CD4-positive, alpha-beta memory T cell (primary cell): ENCODE measurements around the gene CABP4. TPM values are rescaled to one million over a fixed set of nuclear protein-coding genes. Genes with fewer than 3 reads are reported as not detected.
A peak's percentile ranks its signal among the peaks of the same experiment; 100 is the strongest.

Experiments used
- CTCF ChIA-PET: fragments of 350-600 bp; sonication (Branson Sonifier 250); formaldehyde crosslinking; loops from one replicate; lab custom pipeline; 2021; ENCODE audit warnings: inconsistent platforms; ENCODE audit not compliant: partially characterized antibody; lab: Charles Lee
- POLR2A ChIA-PET: fragments of 350-600 bp; sonication (Branson Sonifier 250); formaldehyde crosslinking; loops from one replicate; lab custom pipeline; 2021; ENCODE audit not compliant: partially characterized antibody; lab: Charles Lee
- DNase-seq, 5 donors: peaks; one replicate each; pipeline versions ENCODE4 v3.0.0 to v3.0.0-alpha.2; 2020 to 2022; ENCODE audit warnings: mixed read lengths in 1 of 5
- H3K27ac ChIP-seq: one replicate; pipeline ENCODE4 v1.7.0; 2013; ENCODE audit warnings: low read depth, low read length
- H3K27me3 ChIP-seq: 2 replicates; pipeline ENCODE4 v1.7.0; 2013; ENCODE audit warnings: mild to moderate bottlenecking, low read length, moderate library complexity; ENCODE audit not compliant: insufficient read depth
- H3K36me3 ChIP-seq: 2 replicates; pipeline ENCODE4 v1.7.0; 2013; ENCODE audit warnings: mild to moderate bottlenecking, low read length, moderate library complexity; ENCODE audit not compliant: insufficient read depth
- H3K4me1 ChIP-seq: 2 replicates; pipeline ENCODE4 v1.7.0; 2013; ENCODE audit warnings: mild to moderate bottlenecking, low read length, moderate library complexity; ENCODE audit not compliant: insufficient read depth
- H3K4me3 ChIP-seq, 2 donors: one replicate each; pipeline ENCODE4 v1.7.0; 2013; ENCODE audit warnings: low read length in 2 of 2, mild to moderate bottlenecking in 1 of 2
- H3K9me3 ChIP-seq, 2 donors: one replicate each; pipeline ENCODE4 v1.7.0; 2013; ENCODE audit warnings: low read length in 2 of 2, control low read depth in 1 of 2; ENCODE audit not compliant: control insufficient read depth in 1 of 2
- H3K27ac Mint-ChIP-seq, 7 donors: one replicate each; pipeline ENCODE4 v1.8.0; 2020 to 2021; ENCODE audit warnings: mixed read lengths in 7 of 7, mild to moderate bottlenecking in 6 of 7, inconsistent platforms in 3 of 7, moderate library complexity in 3 of 7
- H3K27me3 Mint-ChIP-seq, 2 donors: one replicate each; pipeline ENCODE4 v1.8.0; 2020 to 2021; ENCODE audit warnings: mixed read lengths in 2 of 2
- H3K36me3 Mint-ChIP-seq, 2 donors: one replicate each; pipeline ENCODE4 v1.8.0; 2020 to 2021; ENCODE audit warnings: mixed read lengths in 2 of 2, inconsistent platforms in 1 of 2, mild to moderate bottlenecking in 1 of 2
- H3K4me1 Mint-ChIP-seq, 4 donors: one replicate each; pipeline ENCODE4 v1.8.0; 2020 to 2021; ENCODE audit warnings: mixed read lengths in 4 of 4, mild to moderate bottlenecking in 1 of 4
- H3K4me3 Mint-ChIP-seq, 8 donors: one replicate each; pipeline ENCODE4 v1.8.0; 2020 to 2021; ENCODE audit warnings: mixed read lengths in 8 of 8, mild to moderate bottlenecking in 7 of 8, moderate library complexity in 6 of 8, inconsistent platforms in 3 of 8
- H3K9me3 Mint-ChIP-seq, 8 donors: one replicate each; pipeline ENCODE4 v1.8.0; 2020 to 2021; ENCODE audit warnings: mixed read lengths in 8 of 8, mild to moderate bottlenecking in 5 of 8, inconsistent platforms in 3 of 8, moderate library complexity in 1 of 8
- intact Hi-C: fragments of 100-400 bp; cut with micrococcal nuclease; formaldehyde crosslinking; loops from one replicate; pipeline ENCODE4 v1.15.1; 2023
- polyA plus RNA-seq, 2 donors: library from polyadenylated mRNA; unstranded; fragments of 300-500 nt; fragmentation: Illumina TruSeq; gene quantifications; one replicate each; pipeline ENCODE4 v1.2.3, GENCODE V29; 2021
- total RNA-seq, 2 experiments: library from RNA; stranded (reverse); gene quantifications; one replicate each; pipeline ENCODE4 v1.2.3, GENCODE V29; 2021

CABP4 gene
- total and polyA plus RNA-seq, 4 experiments from 2014 or later, result 0.27 to 2.3 (median 1.1) TPM

DNA sequence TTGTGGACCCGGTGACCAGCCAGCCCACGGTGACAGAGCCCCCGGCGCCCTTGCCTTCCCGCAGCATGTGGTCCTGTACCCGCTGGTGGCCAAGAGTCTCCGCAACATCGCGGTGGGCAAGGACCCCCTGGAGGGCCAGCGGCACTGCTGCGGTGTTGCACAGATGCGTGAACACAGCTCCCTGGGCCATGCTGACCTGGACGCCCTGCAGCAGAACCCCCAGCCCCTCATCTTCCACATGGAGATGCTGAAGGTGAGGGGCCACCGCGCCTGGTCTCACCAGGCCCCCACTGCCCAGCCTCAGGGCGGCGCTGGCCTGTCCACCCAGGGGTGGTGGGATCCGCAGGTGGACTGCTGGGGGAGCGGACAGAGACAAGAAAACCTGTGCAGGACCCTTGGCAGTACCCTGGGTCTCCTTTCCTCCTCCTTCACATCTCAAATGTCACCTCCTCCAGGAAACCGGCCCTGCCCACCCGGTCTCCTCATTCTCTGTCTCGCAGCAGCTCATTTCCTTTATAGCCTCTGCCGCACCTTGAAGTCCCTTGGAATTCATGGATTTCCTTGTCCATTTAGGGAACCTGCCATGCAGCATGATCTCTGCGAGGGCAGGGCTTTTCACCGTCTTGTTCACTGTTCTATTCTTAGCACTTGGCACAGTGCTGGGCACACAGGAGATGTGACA, 34.2 kb downstream of the CABP4 start:
- ChIA-PET POLR2A (interaction anchor here (0.6 to 16.2 kb wide), 10 partner anchors 13 to 138 kb away, joined by 3 to 279 read pairs (median 7); partner anchors contain the start of genes PITPNM1, PPP1CA, PTPRCAP and RAD9A), CTCF (interaction anchor here (1.1 to 1.8 kb wide), 3 partner anchors 13 to 138 kb away, joined by 3 to 5 read pairs (median 3); no protein-coding TSS in a partner anchor)
- peak overlapping the region in 1 of 8 donors; percentile 46 for H3K4me3 Mint-ChIP-seq
- H3K4me3 ChIP-seq, result no peak overlapping the region
- peak overlapping the region; percentile 66 for H3K27ac ChIP-seq
- peaks cover 41% of the 10 kb centered on the region for H3K36me3 ChIP-seq
- peaks cover 51% of the 10 kb centered on the region for H3K4me1 ChIP-seq
- H3K27ac Mint-ChIP-seq, result peak overlapping the region in 5 of 7 donors; percentile 24 to 90 (median 83)
- no peak for DNase-seq
- no peaks in the 10 kb centered on the region for H3K9me3 Mint-ChIP-seq
- peaks cover 35 to 53% (median 45%) of the 10 kb centered on the region in 4 donors for H3K4me1 Mint-ChIP-seq
- H3K27me3 ChIP-seq, result no peaks in the 10 kb centered on the region
- H3K27me3 Mint-ChIP-seq, result no peaks in the 10 kb centered on the region
- H3K9me3 ChIP-seq, result no peaks in the 10 kb centered on the region
- intact Hi-C loops, result no loop called here
- peaks cover 18 to 59% of the 10 kb centered on the region in 2 donors for H3K36me3 Mint-ChIP-seq

DNA sequence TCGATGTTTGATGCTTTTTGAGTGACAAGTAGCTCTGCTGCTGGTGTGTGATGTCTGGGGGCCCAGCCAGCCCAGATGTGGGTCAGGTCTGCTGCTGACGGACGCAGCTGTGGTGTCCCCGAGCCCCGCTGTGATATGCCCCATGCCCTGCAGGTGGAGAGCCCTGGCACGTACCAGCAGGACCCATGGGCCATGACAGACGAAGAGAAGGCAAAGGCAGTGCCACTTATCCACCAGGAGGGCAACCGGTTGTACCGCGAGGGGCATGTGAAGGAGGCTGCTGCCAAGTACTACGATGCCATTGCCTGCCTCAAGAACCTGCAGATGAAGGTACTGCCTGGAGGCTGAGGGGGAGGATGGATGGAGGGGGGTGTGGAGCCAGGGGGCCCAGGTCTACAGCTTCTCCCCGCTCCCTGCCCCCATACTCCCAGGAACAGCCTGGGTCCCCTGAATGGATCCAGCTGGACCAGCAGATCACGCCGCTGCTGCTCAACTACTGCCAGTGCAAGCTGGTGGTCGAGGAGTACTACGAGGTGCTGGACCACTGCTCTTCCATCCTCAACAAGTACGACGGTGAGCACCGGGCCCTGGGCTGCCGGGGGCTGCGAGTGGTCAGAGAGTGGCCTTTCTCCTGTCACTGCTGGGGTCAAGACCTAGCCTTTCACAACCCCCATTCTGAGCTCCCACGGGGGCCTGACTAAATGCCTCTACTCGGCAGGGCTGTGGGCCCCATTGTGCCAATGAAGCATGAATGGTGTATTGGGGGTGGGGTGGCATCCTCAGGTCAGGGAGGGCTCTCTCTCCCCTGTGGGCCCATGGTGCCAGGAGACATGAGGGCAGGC, 35.0 kb downstream of the CABP4 start:
- Histone ChIP-seq H3K36me3 (peaks cover 41% of the 10 kb centered on the region), H3K4me3 (no peak overlapping the region), H3K9me3 (no peaks in the 10 kb centered on the region), H3K27ac (peak overlapping the region; percentile 13), H3K27me3 (no peaks in the 10 kb centered on the region), H3K4me1 (peaks cover 43% of the 10 kb centered on the region)
- H3K4me1 Mint-ChIP-seq, result peaks cover 27 to 46% (median 38%) of the 10 kb centered on the region in 4 donors
- CTCF ChIA-PET, result interaction anchor here (0.9 to 1.0 kb wide), 2 partner anchors 103 to 145 kb away, joined by 3 read pairs; no protein-coding TSS in a partner anchor
- no peaks in the 10 kb centered on the region for H3K9me3 Mint-ChIP-seq
- no peak overlapping the region for H3K4me3 Mint-ChIP-seq
- peak overlapping the region in 6 of 7 donors; percentile 24 to 90 (median 68) for H3K27ac Mint-ChIP-seq
- DNase-seq, result no peak
- POLR2A ChIA-PET, result interaction anchor here (0.6 to 16.2 kb wide), 8 partner anchors 14 to 138 kb away, joined by 3 to 279 read pairs (median 7); partner anchors contain the start of genes PITPNM1, PPP1CA, PTPRCAP and RAD9A
- H3K27me3 Mint-ChIP-seq, result no peaks in the 10 kb centered on the region
- H3K36me3 Mint-ChIP-seq, result peaks cover 18 to 59% of the 10 kb centered on the region in 2 donors
- intact Hi-C loops, result no loop called here

DNA sequence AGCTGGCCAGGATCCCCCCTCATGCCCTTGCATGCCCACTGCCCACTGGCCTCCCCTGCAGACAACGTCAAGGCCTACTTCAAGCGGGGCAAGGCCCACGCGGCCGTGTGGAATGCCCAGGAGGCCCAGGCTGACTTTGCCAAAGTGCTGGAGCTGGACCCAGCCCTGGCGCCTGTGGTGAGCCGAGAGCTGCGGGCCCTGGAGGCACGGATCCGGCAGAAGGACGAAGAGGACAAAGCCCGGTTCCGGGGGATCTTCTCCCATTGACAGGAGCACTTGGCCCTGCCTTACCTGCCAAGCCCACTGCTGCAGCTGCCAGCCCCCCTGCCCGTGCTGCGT, 35.5 kb downstream of the CABP4 start:
- Histone ChIP-seq H3K4me3 (no peak overlapping the region), H3K4me1 (peaks cover 38% of the 10 kb centered on the region), H3K27ac (no peak overlapping the region), H3K27me3 (no peaks in the 10 kb centered on the region), H3K9me3 (no peaks in the 10 kb centered on the region), H3K36me3 (peaks cover 42% of the 10 kb centered on the region)
- intact Hi-C loops, result no loop called here
- no peaks in the 10 kb centered on the region for H3K9me3 Mint-ChIP-seq
- DNase-seq, result no peak
- no peaks in the 10 kb centered on the region for H3K27me3 Mint-ChIP-seq
- peaks cover 18 to 61% of the 10 kb centered on the region in 2 donors for H3K36me3 Mint-ChIP-seq
- CTCF ChIA-PET, result interaction anchor here (0.9 to 1.0 kb wide), 2 partner anchors 104 to 145 kb away, joined by 3 read pairs; no protein-coding TSS in a partner anchor
- H3K4me1 Mint-ChIP-seq, result peaks cover 25 to 41% (median 34%) of the 10 kb centered on the region in 4 donors
- H3K4me3 Mint-ChIP-seq, result no peak overlapping the region
- POLR2A ChIA-PET, result interaction anchor here (1.7 to 16.2 kb wide), 6 partner anchors 8 to 89 kb away, joined by 5 to 279 read pairs (median 35); partner anchors contain the start of genes AIP, PITPNM1, PPP1CA and PTPRCAP
- H3K27ac Mint-ChIP-seq, result peak overlapping the region in 1 of 7 donors; percentile 16

DNA sequence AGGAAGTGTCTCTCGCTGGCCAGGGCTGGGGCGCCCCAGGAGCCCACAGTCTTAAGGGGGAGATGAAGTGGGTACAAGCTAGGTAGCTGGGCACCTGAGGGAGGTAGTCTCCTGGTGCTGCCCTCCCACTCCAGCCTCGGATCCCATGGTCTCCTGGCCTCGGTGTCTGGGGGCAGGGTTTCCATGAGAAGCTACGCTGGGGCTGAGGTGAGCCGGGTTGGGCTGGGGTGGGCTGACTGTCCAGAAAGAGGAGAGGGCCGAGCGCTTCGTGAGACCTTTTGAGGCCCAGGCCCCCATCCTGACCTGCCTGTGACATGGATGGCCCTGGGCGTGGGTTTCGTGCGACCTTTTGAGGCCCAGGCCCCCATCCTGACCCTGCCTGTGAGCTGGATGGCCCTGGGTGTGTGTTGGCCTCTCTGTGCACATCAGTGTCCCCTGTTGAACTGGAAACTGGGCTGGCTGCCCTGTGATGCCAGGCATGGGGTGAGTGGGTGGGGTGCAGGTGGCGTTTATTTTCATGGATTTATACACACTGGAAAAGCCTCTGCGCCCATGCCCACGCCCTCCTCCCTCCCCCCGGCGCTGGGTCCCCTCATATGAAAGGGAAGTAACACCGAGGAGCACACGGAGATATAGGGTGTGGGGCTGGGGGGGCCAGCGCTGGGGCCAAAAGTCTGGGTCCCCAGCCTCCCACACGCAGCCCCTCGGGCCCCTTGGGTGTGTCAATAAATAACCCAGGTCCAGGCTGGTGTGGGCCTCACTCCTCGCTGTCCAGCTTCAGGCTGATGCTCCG, 36.3 kb downstream of the CABP4 start:
- H3K27ac Mint-ChIP-seq, result peak overlapping the region in 2 of 7 donors; percentile 16 to 36

DNA sequence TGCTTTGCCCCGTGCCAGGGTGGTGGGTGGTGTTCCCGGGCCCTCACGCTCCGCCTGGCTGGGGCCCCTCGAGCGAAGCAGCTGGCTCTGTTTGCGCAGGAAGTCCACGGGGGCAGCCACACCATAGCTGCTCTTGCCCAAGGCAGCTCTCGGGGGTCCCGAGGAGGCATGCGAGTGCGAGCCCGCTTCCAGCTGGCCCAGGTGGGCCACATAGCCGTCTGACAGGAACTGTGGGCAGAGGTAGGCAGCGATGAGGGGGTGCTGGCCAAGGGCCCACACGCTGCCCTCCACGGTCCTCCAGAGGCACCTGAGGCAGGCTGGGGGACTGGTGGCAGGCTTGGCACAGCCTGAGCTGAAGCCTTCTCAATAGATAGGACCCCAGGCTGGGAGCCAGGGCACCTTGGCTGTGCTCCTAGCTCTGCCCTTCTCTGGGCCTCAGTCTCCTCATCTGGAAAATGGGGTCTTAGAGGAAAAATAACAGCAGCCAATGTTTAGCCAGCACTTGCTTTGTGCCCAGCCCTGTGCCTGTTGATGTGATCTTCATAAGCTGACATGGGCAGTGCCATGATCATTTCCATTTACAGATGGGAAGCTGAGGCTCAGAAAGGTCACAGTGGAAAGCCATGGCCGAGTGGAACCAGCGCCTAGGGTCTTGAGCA, 37.0 kb downstream of the CABP4 start:
- Histone ChIP-seq H3K9me3 (no peaks in the 10 kb centered on the region), H3K27me3 (no peaks in the 10 kb centered on the region), H3K4me3 (no peak overlapping the region), H3K36me3 (peaks cover 48% of the 10 kb centered on the region), H3K4me1 (peaks cover 23% of the 10 kb centered on the region), H3K27ac (no peak overlapping the region)
- Mint-ChIP-seq H3K27me3 (no peaks in the 10 kb centered on the region), H3K4me1 (peaks cover 12 to 26% (median 20%) of the 10 kb centered on the region in 4 donors), H3K36me3 (peaks cover 18 to 59% of the 10 kb centered on the region in 2 donors), H3K9me3 (no peaks in the 10 kb centered on the region), H3K4me3 (no peak overlapping the region), H3K27ac (peak overlapping the region in 1 of 7 donors; percentile 10)
- intact Hi-C loops, result no loop called here
- ChIA-PET CTCF (interaction anchor here (0.8 to 1.4 kb wide), 2 partner anchors 9 to 13 kb away, joined by 3 to 4 read pairs; partner anchors contain the start of genes AIP and PITPNM1), POLR2A (interaction anchor here (1.1 to 16.2 kb wide), 9 partner anchors 9 to 139 kb away, joined by 3 to 279 read pairs (median 8); partner anchors contain the start of genes AIP, PITPNM1, PPP1CA and PTPRCAP)
- no peak for DNase-seq

More for the DNA sequence above, 36.3 kb downstream of the CABP4 start:
- H3K27me3 ChIP-seq, result no peaks in the 10 kb centered on the region
- no peaks in the 10 kb centered on the region for H3K9me3 Mint-ChIP-seq
- POLR2A ChIA-PET, result interaction anchor here (1.1 to 16.2 kb wide), 10 partner anchors 9 to 139 kb away, joined by 3 to 279 read pairs (median 8); partner anchors contain the start of genes AIP, PITPNM1, PPP1CA and PTPRCAP
- intact Hi-C loops, result no loop called here
- no peak overlapping the region for H3K27ac ChIP-seq
- H3K4me1 ChIP-seq, result peaks cover 30% of the 10 kb centered on the region
- H3K36me3 ChIP-seq, result peaks cover 48% of the 10 kb centered on the region
- H3K36me3 Mint-ChIP-seq, result peaks cover 18 to 60% of the 10 kb centered on the region in 2 donors
- no peaks in the 10 kb centered on the region for H3K9me3 ChIP-seq
- peaks cover 17 to 33% (median 26%) of the 10 kb centered on the region in 4 donors for H3K4me1 Mint-ChIP-seq
- H3K4me3 Mint-ChIP-seq, result no peak overlapping the region
- DNase-seq, result no peak
- CTCF ChIA-PET, result interaction anchor here (0.8 to 1.4 kb wide), 4 partner anchors 9 to 146 kb away, joined by 3 to 4 read pairs (median 3); partner anchors contain the start of genes AIP and PITPNM1
- H3K4me3 ChIP-seq, result no peak overlapping the region
- H3K27me3 Mint-ChIP-seq, result no peaks in the 10 kb centered on the region
